ENCODE measurements around the gene TTC28.
"Not testable (repeated sequence)": the region's sequence is repeated elsewhere in the genome, so short reads cannot be mapped to it uniquely, and the experiment has no call there.

TTC28 gene

GRCh38 chr22:28679611-28680287 lies at the start of gene TTC28:
TSS of gene TTC28 (minus strand) at chr22:28679840. CDS start at chr22:28679723, 117 bp downstream.
- peak; percentile 8 for DNase-seq

GRCh38 chr22:28728621-28729313 lies 49.1 kb upstream of the TTC28 start:
- DNase-seq: no peak

GRCh38 chr22:28728002-28728401 lies 48.4 kb upstream of the TTC28 start:
- no peak for DNase-seq

- DNase-seq: no peak
Observed at GRCh38 chr22:28718044-28718443, 38.4 kb upstream of the TTC28 start.

GRCh38 chr22:28716686-28717085 lies 37.0 kb upstream of the TTC28 start:
- no peak for DNase-seq

- DNase-seq: no peak
Observed at GRCh38 chr22:28715611-28716010, 36.0 kb upstream of the TTC28 start.

- DNase-seq: no peak
Observed at GRCh38 chr22:28714043-28714628, 34.5 kb upstream of the TTC28 start.

- no peak for DNase-seq
Observed at GRCh38 chr22:28711820-28712777, 32.5 kb upstream of the TTC28 start.

GRCh38 chr22:28711341-28711740 lies 31.7 kb upstream of the TTC28 start:
- no peak for DNase-seq

- no peak for DNase-seq
Observed at GRCh38 chr22:28710576-28711191, 31.0 kb upstream of the TTC28 start.

- no peak for DNase-seq
Observed at GRCh38 chr22:28710107-28710506, 30.5 kb upstream of the TTC28 start.

GRCh38 chr22:28706845-28707244 lies 27.2 kb upstream of the TTC28 start:
- no peak for DNase-seq

GRCh38 chr22:28703436-28703835 lies 23.8 kb upstream of the TTC28 start:
- DNase-seq: no peak

GRCh38 chr22:28702891-28703290 lies 23.3 kb upstream of the TTC28 start:
- DNase-seq: no peak

- DNase-seq: not testable (repeated sequence)
Observed at GRCh38 chr22:28693041-28693760, 13.6 kb upstream of the TTC28 start.

- DNase-seq: not testable (repeated sequence)
Observed at GRCh38 chr22:28689796-28690195, 10.2 kb upstream of the TTC28 start.

- DNase-seq: not testable (repeated sequence)
Observed at GRCh38 chr22:28682966-28683365, 3.3 kb upstream of the TTC28 start.

- not testable (repeated sequence) for DNase-seq
Observed at GRCh38 chr22:28680813-28681490, 1.3 kb upstream of the TTC28 start.

- not testable (repeated sequence) for DNase-seq
Observed at GRCh38 chr22:28678778-28679610, 646 bp downstream of the TTC28 start.

- not testable (repeated sequence) for DNase-seq
Observed at GRCh38 chr22:28678170-28678569, 1.5 kb downstream of the TTC28 start.
